CD4-positive, alpha-beta T cell treated with Interleukin-6 at 100 ng/mL for 8 hours (primary cell): Measurements from ENCODE around the gene CYB5D1.

Source experiments
- DNase-seq: peaks from one replicate; pipeline ENCODE4 v3.0.0-alpha.2; 2020; ENCODE audit warnings: mixed read lengths, low spot score

Gene CYB5D1

DNA sequence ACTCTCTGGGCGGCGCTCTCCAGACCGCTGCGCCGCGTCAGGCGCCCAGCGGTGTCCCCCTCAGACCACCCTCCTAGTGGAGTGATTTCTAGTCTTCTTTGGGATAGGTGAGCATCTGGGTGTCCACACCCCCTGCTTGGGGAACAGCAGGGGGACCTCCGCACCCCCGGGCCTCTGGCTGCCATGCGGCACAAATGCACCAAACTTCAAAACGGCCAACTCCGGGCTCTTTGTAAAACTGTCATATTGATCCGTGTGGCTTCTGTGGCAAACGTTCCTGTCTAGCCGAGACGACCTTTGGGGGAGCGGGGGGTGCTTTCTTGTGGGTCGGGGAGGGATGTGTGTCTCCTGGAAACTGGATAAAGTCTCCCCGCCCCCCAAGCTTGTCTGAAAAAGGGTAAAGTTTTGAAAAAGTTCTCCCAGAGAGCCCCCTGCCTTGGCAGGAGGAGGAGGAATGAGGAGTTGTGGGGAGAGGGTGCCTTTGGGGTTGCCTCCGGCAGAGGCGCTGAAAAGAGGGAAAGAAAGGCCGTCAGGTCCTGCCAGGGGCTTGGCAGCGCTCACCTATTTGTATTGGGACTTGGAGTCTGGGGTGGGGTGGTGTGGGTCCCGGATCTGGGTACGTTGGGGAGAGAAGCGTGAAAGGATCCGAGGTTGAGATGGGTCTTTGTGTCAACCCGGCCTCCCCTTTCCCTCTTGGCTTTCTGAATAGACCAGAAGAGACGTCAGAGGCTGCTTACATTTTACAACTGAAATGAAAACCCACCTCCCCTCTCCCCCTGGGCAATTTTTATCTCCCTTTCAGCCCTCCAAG, 28.6 kb downstream of the CYB5D1 start:
- DNase-seq = peak; percentile 42

DNA sequence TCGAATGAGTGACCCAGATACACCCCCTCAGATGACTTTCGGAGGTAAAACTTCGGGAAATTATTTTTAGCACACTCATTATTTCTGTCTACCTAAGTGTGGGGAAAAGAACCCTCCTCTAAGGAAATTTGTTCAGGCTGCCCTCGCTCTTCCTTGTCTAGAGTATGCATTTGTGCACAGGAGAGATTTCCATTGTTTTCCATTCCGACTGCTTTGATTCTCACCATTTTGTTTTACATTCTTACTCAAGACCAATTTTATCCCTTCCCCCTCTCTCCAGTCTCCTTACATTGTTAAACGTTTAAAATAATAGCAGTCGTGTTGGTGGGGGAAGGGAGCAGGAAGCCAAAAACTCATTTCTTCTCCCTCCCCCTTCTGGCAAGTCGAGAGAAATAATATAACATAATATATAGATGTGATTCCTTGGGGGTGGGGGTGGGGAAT, 29.3 kb downstream of the CYB5D1 start:
- no peak for DNase-seq

DNA sequence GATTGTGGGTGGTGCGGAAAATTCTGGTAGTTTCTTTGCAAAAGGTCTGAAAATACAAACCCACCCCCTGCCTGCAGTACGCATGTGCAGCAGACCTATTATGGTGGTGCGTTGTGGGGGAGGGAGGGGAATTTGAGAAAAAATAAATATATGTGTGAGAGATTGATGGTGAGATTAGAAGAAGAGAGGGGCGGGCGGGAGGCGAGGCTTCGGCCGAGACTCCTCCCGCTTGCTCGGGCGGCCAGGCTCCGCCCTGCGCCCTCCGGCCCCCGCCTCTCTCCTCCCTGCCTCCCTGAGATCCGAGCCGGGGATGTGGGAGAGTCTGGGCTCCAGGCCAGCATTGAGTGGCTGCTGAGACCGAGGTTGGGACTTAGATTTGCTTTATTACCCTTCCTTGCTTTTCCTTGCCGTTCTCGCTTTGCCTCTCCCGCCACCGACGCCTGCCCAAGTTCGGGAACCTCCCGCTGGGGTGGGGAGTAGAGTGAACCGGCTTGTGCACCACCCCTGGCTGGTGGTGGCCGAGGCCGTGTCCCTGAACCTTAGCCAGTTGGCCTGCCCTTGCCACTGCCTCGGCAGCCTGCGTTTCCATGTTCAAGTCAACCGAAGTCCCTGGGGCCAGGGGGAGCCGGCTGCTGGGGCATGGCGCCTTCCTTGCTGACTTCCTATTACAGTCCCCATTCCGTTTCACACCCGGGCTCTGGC, 29.8 kb downstream of the CYB5D1 start:
- peak; percentile 97 for DNase-seq

DNA sequence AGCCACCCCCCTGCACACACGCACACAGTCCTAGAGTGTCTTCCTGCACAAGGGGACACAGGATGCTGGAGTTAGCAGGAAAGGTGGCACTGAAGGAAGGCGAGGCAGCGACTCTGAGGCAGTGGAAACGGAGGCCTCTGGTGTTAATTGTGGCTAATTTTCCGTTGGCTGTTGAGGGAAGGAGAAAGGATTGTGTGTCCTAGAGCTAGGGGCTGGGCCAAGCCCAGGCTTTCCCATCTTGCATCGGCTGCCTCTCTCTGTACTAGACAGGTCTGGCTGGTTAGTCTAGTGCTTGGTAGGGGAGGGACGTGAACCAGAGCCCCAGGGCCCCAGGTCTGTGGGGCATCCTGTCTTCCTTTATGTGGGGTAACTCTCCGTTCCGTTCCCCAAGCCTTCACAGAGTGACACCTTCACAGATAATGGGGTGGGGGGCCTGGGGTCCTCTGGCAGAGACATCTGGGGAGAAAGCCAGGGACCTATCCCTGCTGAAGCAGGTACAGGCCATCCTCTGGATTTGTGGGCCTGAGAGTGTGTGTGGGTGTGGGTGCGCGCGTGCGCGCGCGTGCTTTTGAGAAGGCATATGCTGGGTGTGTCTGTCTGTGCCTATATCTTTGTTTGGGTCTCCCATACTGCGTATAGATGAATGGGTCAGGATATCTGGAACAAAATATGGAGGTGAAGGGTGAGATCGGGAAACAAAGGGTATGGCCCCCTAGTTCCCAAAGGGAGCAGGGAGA, 30.5 kb downstream of the CYB5D1 start, which contains the start of gene CHD3:
Gene CHD3 (plus strand): TSS at position 606 of the 737 bp plus-strand sequence. CDS start 212 bp downstream, outside the sequence.
- peak; percentile 31 for DNase-seq

DNA sequence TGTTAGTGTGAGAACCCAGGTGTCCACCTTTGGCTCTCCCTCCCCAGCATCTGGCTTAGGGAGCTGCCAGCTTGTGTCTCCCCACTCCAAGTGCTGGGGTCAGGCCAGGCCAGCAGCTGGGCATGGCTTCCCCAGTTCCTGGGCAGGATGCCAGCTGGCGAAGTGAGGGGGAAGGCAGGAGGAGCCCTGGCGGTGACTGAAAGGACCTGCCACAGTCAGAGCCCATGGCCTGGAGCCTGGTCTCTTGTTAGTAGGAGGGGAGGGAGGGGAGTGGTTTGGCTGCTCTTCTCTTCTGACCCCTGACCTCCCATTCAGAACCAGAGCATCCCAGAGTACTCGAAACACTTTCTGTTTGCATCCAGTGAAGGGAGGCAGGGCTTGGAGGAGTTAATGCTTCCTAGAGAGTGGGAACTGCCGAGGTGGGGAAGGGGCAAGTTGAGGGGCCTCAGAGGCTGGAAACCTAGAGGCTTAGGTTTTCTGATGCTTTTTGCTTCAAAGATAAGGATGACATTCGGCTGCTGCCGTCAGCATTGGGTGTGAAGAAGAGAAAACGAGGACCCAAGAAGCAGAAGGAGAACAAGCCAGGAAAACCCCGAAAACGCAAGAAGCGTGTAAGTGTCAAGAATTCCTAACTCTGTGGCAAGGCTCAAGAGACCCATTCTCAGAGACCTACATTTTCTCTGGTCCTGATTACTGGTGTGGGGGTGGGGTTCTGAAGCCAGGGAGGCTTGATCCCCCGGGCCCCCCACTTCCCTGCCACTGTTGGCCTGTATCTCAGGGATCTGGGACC, 31.6 kb downstream of the CYB5D1 start:
- peak; percentile 24 for DNase-seq

DNA sequence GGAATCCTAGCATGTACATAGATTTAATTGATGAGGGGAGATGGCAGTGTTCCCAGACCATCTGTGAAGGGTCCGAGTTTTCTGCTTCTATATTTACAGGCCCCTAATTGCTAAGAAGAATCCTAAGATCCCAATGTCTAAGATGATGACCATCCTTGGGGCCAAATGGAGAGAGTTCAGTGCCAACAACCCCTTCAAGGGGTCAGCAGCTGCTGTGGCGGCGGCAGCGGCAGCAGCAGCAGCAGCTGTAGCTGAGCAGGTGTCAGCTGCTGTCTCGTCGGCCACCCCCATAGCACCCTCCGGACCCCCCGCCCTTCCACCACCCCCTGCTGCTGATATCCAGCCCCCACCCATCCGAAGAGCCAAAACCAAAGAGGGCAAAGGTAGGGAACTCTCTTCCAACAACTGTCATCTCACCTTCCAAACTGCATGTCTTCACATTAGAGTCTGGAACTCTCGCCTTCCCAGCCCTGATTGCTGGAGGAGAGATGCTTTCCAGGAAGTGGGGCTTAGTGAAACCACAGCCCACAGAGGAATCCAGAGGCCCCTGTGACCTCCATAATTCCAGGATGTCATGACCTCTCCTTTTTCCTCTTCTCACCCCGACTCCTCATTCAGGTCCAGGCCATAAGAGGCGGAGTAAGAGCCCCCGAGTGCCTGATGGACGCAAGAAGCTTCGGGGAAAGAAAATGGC, 35.5 kb downstream of the CYB5D1 start:
- DNase-seq = no peak

DNA sequence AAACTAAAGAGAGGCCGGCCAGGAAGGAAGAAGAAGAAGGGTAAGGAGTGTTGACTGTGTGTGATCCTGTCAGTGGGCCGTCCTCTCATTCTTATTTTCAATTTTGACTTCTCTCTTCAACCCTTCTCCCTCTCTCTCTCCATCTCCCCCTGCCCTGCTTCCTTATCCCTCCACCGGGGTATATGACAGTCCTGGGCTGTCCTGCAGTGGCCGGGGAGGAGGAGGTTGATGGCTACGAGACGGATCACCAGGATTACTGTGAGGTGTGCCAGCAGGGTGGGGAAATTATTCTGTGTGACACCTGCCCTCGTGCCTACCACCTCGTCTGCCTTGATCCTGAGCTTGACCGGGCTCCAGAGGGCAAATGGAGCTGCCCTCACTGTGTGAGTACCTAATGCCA, 36.4 kb downstream of the CYB5D1 start:
- DNase-seq = no peak

DNA sequence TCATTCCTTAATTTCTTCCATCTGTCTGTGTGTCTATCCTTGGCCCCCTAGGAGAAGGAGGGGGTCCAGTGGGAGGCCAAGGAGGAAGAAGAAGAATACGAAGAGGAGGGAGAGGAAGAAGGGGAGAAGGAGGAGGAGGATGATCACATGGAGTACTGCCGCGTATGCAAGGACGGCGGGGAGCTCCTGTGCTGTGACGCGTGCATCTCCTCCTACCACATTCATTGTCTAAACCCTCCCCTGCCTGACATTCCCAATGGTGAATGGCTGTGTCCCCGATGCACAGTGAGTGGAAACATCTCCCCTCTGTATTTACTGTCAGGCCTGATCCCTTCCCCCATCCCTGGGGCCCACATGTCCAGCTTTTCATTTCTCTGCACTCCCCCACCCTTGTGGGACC, 37.1 kb downstream of the CYB5D1 start:
- DNase-seq = no peak

DNA sequence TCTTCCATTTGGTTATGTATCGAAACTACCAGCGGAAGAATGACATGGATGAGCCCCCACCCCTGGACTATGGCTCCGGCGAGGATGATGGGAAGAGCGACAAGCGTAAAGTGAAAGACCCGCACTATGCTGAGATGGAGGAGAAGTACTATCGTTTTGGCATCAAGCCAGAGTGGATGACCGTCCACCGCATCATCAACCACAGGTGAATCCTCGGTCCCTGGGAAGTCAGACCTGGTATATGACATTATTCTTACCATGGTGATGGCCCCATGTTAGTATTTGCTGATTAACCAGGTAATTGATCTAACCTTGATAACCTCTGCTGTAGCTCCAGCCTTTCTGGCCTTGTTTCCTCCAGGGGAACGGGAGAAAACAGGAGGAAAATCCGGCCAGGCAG, 39.3 kb downstream of the CYB5D1 start:
- DNase-seq = no peak

DNA sequence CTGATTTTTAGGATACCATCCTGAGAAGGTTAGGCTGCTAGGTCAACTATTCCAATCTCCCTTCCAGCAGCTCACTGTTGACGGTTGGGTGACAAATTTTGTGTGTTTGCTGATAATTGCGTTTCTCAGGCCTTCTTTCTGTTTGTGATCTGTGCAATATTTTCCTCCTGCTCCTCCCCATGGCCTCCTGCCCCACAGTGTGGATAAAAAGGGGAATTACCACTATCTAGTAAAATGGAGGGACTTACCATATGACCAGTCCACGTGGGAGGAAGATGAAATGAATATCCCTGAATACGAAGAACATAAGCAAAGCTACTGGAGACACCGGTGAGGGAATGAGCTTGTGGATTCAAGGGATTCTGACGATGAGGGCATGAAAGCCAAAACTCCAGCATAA, 40.0 kb downstream of the CYB5D1 start:
- DNase-seq = peak; percentile 14

DNA sequence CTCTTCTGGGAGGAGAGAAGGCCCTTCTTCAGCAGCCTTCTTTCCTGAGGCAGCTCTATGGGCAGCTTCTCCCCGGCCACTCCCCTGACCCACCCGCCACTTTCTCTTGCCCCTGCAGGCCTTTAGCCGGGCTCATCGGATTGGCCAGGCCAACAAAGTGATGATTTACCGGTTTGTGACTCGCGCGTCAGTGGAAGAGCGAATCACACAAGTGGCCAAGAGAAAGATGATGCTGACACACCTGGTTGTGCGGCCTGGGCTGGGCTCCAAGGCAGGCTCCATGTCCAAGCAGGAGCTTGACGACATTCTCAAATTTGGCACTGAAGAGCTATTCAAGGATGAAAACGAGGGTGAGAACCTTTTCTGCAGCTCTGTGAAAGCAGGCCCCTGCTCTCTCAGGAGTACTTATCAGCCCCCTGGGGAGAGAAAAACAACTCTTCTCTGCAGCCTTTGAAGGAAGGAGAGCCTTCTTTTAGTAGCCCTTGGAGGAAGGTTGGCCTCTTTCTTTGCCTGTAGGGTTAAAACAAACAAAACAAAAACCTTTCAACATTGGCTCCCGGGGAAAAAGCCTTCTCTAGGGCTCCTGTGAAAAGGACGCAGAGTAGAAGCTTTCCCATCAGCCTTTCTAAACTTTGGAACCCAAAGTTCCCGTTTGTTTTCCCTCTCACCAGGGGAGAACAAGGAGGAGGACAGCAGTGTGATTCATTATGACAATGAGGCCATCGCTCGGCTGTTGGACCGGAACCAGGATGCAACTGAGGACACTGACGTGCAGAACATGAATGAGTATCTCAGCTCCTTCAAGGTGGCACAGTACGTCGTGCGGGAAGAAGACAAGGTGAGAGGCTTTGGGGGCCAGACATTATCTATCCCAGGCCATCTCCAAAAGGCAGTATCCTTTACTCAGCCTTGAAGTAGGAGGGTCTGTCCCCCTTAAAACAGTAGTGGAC, 45.6 kb downstream of the CYB5D1 start:
- DNase-seq = no peak

DNA sequence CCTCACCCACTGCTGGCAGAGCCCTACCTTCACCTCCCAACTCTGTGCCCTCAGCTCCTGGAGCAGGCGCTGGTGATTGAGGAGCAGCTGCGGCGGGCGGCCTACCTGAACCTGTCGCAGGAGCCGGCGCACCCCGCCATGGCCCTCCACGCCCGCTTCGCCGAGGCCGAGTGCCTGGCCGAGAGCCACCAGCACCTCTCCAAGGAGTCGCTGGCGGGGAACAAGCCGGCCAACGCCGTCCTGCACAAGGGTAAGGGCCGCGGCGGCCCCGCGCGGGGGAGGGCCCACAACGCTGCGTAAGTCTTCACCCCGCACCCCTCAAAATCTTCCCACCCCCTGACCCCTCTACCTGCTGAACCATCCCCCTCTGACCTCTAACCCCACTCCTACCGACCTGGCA, 51.3 kb downstream of the CYB5D1 start:
- DNase-seq = no peak

DNA sequence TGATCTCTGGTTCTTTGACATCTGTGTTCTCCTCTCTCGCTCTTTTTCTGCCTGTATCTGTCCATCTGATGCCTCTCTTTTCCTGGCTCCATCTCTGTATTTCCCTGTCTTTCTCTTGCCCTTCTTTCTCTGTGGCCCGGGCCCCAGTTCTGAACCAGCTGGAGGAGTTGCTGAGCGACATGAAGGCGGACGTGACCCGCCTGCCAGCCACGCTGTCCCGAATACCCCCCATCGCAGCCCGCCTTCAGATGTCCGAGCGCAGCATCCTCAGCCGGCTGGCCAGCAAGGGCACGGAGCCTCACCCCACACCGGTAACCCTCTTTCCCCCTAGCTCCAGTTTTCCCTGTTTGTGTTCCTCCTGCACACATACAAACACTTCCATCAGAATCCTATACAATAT, 52.5 kb downstream of the CYB5D1 start:
- no peak for DNase-seq

DNA sequence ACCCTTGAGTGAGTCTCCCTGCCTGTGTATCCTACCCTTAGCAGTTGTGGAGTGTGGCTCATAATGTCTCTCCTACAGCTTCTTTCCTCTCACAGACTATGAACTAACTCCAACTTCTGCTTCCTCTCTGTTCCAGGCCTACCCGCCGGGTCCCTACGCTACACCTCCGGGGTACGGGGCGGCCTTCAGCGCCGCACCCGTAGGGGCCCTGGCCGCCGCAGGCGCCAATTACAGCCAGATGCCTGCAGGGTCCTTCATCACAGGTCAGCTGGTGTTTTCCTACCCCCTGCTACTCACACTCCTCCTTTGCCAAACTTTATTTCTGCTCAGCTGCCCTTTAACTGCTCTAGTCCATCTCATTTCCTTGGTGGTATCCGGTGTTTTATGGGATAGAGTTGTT, 52.9 kb downstream of the CYB5D1 start:
- DNase-seq = no peak

DNA sequence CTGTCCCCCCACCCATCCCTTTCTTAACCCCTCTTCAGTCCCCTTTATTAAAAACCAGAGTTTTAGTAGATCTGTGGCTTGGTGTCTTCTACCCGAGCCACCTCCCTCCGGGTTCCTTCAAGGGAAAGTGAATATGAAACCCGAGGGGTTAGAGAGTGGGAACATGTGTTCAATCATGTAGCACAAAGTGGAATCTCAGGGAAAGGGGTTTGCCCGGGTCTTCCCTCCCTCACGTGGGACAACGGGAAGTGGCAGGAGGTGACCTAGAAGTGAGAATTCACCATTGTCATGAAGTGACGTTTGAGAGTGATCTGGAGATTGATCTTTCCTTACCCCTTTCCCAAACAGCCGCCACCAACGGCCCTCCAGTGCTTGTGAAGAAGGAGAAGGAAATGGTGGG, 53.3 kb downstream of the CYB5D1 start:
- no peak for DNase-seq
